HG02678 (cell line): ENCODE measurements around the gene P3H1.
"Not testable (repeated sequence)": the region's sequence is repeated elsewhere in the genome, so short reads cannot be mapped to it uniquely, and the experiment has no call there.

Source experiments
- ATAC-seq: cut with Tn5 transposase; IDR thresholded peaks from one replicate; pipeline ENCODE4 v1.9.1; 2021; ENCODE audit warnings: mild to moderate bottlenecking, moderate library complexity; ENCODE audit not compliant: unreplicated experiment

The P3H1 gene

DNA sequence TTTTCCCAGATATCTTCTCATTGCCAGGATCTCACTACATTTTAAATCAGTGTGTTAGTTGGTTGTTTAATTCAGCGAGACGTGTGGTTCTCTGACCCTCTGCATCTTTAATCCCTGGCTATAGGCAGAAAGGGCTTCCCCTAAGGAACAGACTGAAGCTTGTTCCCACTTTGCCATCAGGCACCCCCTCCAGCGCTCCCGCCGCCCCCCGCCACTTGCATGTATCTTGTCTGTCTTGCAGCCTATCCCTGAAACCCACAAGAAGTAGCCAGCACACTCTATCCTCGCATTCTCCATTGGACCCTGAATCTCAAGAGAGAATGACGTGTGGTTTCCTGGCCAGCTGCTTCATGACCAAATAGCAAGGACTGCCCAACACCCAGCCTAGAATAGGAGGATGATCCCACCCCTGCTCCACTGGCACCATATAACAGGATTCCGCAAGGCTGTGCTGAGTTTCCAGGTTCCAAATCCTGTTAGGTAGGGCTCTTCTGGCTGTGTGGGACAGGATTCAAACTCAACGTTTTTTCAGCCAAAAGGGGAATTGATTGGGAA lies 34.6 kb downstream of the P3H1 start:
- no peak for ATAC-seq

DNA sequence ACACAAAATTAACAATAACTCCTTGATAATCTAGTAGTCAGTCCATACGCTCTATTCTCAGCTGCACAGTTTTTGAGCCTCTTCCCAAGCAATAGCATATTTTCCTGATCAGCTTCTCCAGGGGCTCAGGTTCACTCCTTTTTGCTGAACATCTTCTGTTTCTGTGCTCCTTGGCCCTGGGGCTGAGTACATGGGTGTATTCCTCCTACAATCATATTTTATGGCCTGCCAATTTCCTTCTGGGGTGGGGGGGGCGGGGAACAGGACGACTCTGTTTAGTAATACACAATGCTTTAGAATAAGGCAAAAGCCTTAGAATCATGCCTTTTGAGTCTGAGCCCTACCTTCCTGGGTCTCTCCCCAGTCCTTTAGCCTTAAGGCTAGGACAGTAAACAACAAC lies 35.2 kb downstream of the P3H1 start:
- ATAC-seq, result no peak

DNA sequence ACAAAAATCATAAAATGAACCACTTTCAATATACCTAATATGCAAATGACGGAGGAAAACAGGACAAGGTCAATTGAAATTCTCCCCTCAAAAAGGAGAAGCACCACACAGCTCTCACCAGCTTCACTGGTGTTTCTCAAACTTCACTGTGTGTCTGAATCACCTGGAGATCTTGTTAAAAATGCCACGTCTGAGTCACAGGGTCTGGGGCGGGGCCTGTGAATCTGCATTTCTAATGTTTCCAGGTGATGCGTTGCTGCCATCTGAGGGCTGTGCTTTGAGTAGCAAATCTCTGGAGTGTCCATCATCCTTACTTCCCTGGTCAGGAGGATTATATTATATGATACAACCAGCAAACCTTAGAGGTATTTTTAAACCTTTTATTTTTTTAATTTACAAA lies 35.8 kb downstream of the P3H1 start:
- no peak for ATAC-seq

DNA sequence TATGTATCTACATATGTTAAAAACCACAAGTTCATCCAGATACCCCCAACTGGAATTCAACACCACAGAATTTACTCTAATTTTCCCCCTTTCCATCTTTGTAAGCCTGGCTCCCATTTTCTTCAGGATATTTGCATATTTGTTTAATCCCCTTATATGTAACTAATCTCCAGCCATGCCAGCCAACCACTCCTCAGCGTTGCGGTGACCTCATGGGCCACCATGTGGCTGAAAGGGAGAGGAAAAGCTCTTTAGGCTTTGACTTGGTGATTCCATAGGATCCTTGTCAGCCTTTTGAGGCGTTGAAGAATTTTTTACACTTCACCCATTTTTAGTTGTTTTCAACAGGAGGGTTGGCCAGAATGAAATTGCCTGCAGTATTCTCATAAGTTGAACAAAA lies 36.8 kb downstream of the P3H1 start:
- no peak for ATAC-seq

DNA sequence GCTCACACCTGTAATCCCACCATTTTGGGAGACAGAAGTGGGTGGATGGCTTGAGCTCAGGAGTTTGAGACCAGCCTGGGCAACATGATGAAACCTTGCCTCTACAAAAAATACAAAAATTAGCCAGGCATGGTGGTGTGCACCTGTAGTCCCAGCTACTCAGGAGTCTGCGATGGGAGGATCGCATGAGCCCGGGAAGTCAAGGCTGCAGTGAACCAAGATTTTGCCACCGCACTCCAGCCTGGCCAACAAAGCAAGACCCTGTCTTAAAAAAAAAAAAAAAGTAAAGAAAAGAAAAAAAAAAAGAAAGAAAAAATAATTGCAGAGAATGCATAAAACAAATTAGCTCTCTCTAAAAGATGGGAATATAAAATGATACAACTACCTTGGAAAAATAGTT lies 41.0 kb downstream of the P3H1 start:
- not testable (repeated sequence) for ATAC-seq

DNA sequence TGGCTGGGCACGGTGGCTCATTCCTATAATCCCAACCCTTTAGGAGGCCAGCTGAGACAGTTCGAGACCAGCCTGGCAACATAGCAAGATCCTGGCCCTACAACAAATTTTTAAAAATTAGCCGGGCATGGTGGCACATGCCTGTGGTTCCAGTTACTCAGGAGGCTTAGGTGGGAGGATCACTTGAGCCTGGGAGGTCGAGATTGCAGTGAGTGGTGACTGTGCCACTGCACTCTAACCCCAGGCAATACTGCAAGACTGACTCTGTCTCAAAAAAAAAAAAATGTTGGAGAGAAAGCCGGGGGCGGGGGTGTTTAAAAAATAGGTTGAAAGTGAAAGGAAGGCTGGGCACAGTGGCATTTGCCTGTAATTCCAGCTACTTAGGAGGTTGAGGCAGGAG lies 43.3 kb downstream of the P3H1 start:
- no peak for ATAC-seq

DNA sequence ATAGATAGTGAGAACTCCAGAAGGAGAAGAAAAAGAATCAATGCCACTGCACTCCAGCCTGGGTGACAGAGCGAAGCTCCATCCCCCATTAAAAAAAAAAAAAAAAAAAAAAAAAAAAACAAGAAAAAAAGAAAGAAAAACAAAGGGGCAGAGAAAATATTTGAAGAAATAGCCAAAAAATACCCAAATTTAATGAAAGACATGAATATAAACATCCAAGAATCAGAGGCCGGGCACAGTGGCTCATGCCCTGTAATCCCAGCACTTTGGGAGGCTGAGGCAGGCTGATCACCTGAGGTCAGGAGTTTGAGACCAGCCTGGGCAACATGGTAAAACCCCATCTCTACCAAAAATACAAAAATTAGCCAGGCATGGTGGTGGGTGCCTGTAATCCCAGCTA lies 44.4 kb downstream of the P3H1 start:
- ATAC-seq, result not testable (repeated sequence)

DNA sequence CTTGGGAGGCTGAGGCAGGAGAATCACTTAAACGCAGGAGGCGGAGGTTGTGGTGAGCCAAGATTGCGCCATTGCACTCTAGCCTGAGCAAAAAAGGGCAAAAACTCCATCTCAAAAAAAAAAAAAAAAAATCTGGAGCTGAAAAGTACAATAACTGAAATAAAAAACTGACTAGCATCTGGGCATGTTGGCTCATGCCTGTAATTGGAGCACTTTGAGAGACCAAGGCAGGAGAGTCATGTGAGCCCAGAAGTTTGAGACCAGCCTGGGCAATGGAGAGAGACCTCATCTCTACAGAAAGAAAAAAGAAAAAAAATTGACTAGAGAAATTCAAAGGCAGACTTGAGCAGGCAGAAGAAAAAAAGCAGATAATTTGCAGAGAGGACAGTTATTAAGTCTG lies 44.9 kb downstream of the P3H1 start:
- no peak for ATAC-seq

DNA sequence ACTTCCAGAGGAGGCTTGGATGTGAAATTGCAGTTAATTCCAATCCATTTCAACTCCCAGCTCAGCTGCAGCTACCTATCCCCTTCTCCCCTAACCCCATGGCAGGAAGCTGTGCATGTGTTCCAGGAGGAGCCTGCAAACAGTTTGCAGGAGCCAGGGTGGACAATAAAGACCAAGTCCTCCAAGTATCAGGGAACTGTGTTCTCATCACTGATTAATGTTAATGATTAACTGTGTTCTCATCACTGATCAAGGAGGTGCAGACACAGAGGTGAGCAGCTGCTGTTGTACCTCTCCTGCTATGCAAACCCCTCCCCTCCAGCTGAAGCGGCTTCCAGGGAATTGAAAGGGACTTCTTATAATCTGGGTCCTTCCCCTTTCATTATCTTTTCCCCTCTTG lies 46.0 kb downstream of the P3H1 start:
- ATAC-seq, result no peak

DNA sequence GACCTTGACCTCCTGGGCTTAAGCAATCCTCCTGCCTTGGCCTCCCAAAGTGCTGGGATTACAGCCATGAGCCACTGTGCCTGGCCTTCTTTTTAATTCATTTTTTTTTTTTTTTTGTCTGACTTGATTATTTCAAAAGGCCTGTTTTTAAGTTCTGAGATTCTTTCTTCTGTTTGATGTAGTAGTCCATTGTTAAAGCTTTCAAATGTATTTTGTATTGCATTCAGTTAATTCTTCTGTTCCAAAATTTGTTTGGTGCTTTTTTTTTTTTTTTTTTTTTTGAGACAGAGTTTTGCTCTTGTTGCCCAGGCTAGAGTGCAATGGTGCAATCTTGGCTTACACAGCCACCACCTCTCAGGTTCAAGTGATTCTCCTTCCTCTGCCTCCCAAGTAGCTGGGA lies 52.4 kb downstream of the P3H1 start:
- ATAC-seq, result not testable (repeated sequence)

DNA sequence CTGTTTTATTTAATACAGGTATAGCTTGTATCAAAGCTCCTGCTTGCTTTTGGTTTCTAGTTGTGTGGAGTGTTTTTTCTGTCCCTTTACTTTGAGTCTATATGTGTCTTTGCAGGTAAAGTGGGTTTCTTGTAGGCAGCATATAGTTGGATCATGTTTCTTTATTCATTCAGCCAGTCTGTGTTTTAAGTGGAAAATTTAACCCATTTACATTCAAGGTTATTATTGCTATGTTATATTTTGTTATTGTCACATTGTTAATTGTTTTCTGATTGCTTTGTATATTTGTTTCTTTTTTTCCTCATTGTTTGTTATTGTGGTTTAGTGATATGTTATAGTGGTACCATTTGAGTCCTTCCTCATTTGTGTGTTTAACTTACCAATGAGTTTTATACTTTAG lies 53.5 kb downstream of the P3H1 start:
- no peak for ATAC-seq

DNA sequence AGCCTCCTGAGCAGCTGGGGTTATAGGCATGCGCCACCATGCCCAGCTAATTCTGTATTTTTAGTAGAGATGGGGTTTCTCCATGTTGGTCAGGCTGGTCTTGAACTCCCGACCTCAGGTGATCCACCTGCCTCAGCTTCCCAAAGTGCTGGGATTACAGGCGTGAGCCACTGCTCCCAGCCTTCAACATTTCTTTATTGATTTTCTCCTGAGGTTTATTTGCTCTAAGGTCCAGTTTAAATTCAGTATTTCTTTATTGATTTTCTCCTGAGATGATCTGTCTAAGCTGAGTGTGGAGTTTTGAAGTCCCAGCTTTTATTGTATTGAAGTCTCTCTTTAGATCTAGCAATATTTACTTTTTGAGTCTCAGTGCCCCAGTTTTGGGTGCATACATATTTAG lies 54.0 kb downstream of the P3H1 start:
- not testable (repeated sequence) for ATAC-seq

DNA sequence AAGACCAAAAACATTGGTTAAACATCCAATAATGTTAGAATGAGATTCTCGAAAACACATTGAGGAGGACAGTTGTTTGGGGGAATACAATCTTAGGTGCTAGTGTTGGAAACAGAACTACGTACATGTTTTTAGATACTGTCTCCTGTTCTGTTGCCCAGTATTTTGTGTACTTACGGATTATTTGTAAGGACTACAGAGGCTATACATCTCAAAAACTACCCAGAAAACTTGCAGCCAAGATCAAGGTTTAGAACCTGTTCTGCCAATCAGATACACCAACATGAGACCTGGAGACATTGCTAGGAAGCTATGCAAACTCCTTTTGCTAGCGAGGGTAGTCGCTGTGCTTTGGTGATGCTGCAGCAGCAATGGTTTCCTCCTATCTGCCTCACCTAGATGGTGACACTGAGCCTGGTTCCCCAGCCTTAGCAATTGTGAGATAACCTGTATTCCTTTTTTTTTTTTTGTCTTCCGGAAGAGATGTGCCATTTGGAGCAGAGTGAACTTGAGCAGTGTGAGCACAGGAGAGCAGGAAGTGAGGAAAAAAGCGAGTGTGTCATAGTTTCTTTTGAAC lies 62.9 kb downstream of the P3H1 start:
- ATAC-seq, result no peak

DNA sequence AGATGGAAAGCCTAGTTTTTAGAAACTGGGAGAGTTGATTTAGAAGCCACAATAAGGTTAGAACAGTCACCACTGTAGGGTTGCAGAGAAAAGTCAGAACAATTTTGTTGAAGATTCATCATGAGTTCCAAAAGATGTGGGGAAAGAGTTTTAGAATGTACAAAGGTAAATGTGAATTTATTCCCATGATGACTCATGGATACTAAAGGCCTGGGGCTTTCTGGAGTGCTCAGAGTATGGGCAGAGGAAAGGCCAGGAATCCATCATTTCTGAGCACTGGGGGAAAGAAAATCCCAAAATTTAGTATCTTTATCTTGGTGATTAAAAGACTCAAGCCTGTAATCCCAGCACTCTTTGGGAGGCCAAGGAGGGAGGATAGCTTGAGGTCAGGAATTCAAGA lies 66.8 kb downstream of the P3H1 start:
- ATAC-seq, result no peak

DNA sequence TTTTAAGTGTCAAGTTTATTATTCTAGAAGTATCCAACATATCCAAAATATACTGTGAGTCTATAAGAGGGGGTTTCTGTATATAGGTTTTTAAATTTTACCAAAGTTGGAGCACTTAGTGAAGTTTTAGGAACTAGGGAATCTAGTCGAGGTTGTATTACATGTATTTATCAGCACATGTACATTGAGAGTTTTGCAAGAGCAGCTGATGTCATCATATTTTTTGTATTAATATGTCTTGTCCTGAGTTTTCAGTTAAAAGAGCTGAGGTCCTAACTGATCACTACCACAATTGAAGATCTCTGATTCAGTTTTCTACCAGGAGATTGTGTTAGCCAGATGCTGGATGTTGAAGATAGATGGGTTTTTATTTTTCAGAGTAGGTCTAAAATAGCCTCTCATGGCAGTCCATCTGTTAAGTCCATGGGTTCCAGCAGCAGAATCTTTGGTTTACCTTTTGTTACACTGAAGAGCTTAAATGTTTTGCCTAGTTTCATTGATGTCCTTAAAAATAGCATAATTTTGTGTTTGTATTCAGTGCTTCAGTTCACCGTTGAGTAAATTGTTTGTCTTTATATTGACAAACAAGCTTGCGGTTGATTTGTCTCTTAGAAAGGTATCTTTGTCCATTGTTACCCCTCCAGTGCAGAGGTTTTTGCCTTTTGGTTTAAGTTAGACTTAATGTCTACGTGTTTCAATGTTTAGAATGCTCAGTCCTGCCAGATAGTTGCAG lies 68.6 kb downstream of the P3H1 start:
- no peak for ATAC-seq
